GM19351 (cell line): Measurements from ENCODE around the gene RAD51B.

Experiments used
- ATAC-seq: cut with Tn5 transposase; IDR thresholded peaks from one replicate; pipeline ENCODE4 v1.9.1; 2021; ENCODE audit warnings: mild to moderate bottlenecking, moderate library complexity; ENCODE audit not compliant: unreplicated experiment

The RAD51B gene

DNA sequence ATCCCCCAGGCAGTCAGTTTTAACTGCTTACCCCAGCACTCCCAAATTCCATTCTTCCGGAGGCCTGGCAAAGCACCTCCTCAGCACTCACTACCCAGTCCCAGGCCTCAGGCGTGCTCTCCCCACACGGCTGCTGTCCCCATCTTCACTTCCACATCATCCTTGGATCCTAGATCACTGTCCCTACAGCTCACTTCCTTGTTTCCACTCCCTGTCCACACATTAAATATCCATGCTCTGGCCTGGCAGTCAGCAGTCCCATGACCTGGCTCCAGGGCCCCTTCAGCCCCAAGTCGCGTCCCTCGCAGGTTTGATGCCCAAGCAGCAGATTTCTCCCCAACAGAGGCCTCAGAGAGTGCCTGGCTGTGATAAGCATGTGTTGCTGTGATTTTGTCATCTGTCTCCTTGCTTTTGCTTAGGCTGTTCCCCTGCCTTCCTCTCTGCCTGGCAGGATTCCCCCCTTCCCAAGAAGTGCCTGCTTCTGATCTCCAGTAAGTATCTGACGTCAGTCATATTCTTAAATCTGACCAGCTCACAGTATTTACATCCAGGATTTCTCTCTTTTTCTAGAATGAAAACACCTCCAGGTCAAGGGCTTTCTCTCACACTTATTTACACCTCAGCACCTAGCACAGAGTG lies 731.6 kb downstream of the RAD51B start:
- no peak for ATAC-seq

DNA sequence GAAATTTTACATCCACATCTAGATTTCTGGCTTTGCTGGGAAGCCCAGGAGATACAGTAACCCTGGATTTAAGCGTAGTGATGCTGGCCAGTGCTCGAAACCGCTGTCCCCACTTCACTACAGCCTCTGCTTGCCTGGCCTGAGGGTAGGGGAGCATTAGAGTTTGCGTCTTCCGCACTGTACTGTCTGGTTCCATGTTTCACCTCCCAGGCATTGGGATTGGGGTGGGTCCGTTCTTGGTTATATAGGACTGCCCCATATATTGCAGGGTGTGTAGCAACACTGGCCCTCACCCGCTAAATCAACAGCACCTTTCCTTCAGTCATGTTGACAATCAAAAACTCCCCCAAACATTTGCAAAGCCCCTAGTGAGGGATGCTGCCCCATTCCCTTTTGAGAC lies 732.5 kb downstream of the RAD51B start:
- no peak for ATAC-seq

DNA sequence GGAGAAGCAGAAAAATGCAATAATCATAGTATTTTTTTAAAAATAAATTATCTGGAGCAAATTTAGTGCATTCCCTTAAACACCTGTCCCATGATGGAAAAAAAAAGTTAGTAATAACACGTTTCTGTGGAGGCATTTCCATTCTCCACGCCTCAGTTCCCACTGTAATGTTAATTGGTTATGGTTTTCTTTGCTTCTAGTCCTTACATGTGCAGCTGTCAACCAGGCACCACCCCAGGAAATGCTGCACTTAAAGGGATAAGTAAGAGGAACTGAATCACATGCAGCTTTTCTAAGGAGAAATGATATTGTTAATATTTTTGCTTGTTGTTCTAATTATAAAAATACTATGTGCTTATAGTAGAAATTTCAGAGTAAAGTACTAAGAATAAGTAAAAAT lies 733.0 kb downstream of the RAD51B start:
- no peak for ATAC-seq

GRCh38 chr14:68553311-68553710 lies 733.7 kb downstream of the RAD51B start:
- no peak for ATAC-seq

DNA sequence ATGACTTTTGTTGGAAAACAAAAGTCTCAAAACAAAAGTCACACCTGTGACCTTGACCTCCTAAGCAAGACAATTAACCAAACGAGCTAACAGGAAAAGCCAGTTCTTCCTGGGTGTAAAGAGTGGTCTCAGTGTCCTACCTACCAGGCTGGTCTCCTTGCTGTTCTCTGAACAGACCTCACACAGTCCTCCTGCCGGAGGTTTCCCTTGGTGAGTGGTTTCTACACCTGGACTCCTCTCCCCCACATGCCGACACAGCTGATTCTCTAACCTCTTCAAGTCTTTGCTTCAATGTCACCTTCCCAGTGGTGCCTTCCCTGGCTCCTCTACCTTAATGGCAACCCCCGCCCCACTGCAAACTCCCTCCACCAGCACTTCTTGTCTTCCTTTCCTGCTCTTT lies 734.7 kb downstream of the RAD51B start:
- no peak for ATAC-seq

- no peak for ATAC-seq
Observed at GRCh38 chr14:68556253-68556652, 736.7 kb downstream of the RAD51B start.

- ATAC-seq: no peak
Observed at GRCh38 chr14:68557648-68558047, 738.1 kb downstream of the RAD51B start.

DNA sequence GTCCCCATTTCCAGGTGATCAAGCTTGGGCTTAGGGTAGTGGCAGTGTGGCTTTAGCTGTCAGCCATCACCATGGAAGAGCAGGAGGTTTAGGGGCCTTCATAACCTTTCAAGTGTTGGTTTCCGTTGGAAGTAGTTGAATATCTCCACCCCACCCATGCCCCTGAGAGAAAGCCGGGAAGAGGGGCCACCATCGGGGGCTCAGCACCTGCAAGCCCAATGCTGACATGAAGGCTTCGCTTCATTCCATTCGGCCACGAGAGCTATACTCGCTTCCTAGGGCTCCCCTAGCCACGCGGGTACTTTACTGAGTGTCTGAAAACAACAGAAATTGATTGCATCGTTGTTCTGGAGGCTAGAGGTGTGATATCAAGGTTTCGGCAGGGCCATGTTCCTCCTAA lies 738.5 kb downstream of the RAD51B start:
- no peak for ATAC-seq

GRCh38 chr14:68559949-68560348 lies 740.4 kb downstream of the RAD51B start:
- no peak for ATAC-seq

- no peak for ATAC-seq
Observed at GRCh38 chr14:68561531-68562007, 742.0 kb downstream of the RAD51B start.

DNA sequence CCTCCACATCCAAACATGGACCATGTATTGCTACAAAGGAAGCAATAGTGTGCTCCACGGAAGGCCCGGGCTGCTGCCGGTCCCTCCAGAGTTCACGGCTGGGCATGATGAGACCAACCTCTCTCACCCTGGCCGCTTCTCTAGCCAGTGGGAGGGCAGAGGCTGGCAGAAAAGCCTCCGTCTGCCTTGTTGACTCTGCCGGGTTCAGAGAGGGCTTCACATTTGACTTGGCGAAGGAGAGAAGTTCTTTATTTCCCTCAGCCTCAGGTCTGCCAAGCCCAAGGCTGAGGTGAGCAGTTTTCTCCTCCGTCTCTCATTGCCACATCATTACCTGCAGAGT lies 743.3 kb downstream of the RAD51B start:
- no peak for ATAC-seq

DNA sequence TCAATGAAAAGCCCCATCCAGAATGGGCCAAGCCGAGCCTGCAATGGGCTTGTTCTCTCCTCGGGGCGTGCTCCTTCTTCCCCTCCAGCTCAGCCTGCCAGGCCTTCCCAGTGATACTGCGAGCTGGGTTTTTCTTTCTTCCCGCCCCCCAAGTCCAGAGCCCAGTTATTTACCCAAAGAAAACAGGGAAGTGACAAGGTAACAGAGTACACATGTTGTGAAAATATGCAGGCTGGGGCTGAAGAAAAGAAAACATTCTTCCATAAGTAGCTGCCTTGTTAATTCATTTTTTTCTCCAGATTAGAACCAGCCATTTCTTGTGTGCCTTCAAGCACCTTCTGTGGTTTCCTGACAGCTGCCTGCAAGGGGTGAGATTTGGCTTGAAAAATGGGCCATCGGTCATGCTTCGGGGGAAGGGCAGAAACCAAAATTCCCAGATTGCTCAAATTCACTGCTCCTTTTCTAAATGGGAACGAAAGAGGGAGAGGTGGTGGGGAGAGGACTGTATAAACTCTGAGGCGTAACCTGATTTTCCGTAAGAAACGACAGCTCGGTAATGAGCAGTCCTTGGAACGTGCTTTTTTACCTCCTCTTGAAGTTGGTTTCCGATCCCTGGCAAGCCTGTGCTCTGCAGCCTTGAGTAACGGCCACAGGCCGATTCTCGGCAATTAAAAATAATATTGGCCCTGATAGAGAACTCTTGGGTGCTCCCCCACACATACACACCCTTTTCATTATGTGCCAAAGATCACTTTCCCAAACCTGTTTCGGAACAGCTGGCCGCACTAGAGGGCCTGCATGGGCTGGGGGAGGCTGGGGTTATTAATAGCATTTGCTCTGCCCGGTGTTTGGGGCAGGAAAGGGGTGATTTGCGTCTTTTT lies 743.9 kb downstream of the RAD51B start:
- no peak for ATAC-seq

- ATAC-seq: no peak
Observed at GRCh38 chr14:68564191-68564825, 744.7 kb downstream of the RAD51B start.

DNA sequence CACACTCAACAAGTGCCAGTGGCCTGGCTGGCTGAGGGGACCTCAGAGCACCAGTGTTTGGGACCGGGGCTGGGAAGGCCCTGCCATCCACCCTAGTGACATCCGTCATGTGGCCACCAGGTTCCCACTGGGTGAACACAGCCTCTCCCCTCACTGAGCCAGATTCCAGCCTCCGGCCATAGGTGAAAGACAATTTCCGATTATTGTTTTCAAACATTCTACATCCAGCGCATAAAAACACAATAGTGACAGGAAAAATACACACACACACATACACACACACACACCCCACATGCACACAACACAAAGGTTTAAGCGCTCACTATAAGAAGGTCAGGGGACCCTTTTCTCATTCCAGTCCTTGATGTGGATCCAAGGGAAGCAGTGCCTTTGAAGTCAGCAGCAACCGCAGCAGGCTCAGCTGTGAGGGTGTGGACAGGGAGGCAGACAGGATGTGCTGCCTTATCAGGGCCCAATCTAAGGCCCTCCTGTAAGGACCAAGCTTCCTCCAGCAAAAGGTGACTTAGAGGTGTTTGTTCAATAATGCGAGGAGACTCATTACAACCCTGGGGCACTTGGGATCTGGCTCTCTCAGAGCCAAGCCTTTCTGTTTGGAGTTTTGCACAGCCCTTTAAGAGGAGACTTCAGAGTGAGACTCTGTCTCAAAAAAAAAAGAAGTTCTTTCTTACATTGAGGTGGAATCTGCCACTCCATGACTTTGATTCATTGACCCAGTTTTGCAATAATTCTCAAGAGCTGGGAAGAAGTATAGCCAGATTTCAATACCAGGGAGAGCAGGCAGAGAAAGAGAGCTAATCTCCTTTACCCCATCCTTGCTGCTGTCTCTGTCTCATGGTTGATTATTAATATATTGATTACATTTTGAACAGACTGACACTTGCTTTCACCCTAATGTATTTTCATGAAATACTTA lies 745.5 kb downstream of the RAD51B start:
- ATAC-seq: no peak

DNA sequence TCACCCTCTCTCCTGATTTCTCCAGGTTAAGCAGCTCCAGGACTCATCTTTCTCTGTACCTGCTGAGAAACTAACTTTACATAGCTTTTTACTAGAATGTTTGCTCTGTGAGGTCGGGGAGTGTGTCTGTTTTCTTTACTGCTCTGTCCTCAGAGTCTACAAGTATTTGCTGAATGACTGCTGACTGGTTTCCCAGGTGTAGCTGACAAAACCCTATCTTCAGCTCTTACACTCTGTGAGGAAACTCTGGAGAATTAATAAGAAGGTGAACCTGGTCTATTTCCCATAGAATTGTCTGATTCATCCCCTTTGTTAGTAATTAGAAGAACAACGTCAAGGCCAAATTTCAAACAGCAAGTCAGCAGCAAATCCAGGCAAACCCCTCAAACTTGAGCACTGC lies 746.5 kb downstream of the RAD51B start:
- no peak for ATAC-seq

GRCh38 chr14:68568907-68569897 lies 749.6 kb downstream of the RAD51B start:
- no peak for ATAC-seq

DNA sequence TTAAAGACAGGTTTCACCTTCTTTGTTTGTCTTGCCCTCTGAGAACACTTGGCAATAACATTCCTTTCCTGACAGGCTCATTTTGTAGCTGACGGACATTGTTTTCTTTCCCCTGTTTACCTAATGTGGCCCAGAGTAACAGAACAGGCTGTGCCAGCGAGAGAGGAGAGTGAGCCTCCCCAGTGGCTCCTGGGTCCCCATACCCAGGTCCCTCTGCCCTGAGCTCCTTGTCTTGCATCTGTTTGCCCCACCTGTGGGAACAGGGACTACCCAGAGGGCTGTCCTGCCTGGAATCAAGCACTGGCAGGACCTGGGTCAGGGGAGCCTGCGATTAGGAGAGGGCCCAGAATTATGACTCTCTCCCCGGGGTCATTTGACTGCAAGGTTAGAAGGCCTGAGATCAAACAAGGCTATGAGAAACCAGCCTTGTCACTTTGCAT lies 750.4 kb downstream of the RAD51B start:
- no peak for ATAC-seq

DNA sequence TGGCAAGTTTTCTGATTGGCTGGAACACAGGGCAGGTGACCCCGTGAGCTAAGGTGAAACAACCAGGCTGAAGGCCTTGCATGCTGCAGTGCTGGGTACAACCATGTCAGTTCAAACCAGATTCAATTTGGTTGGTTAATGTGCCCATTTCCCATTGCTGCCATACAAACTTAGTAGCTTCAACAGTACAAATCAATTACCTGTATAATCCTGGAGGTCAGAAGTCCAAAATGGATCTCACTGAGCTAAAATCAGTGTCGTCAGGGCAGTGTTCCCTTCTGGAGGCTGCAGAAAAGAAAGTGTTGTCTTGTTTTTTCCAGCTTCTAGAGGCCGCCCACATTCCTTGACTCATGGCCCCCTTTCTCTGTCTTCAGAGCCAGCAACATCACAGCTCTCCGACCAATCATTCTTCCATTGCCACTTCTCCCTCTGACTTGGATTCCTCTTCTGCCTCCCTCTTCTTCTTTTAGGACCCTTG lies 751.6 kb downstream of the RAD51B start:
- ATAC-seq: no peak

DNA sequence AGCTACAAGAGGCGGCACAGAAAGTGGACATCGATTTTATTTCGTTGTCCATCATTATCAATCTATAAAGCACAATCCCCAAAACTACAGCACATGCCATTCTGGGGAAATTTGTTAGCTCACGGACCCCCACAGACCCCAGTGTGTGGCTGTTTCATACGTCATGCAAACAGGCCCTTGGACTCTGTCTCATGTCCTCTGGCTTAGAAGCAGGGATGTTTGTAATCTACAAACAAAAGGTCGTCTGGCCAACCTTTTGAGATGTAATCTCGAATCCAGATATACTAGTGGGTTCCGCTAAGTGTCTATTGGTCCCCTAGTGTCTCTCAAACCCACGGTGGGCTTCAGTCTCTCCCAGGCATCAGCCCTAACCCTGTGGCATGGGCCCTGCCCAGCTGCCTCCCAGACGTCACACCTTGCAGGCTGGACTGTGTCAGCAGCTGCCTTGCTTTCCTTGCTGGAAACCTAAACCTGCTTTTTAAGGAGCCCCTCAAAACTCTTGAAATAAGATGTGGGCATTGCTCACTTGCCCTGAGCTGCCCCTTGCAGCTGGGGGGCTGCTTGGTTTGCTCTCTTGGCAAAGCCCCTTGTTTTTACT lies 752.4 kb downstream of the RAD51B start:
- ATAC-seq: no peak
